Measurements from ENCODE around the gene IGF2. TPM values are rescaled to one million over a fixed set of nuclear protein-coding genes. Genes with fewer than 3 reads are reported as not detected.

IGF2 gene
- total RNA-seq, 1 experiment from 2014 or later: 1.5 TPM

DNA sequence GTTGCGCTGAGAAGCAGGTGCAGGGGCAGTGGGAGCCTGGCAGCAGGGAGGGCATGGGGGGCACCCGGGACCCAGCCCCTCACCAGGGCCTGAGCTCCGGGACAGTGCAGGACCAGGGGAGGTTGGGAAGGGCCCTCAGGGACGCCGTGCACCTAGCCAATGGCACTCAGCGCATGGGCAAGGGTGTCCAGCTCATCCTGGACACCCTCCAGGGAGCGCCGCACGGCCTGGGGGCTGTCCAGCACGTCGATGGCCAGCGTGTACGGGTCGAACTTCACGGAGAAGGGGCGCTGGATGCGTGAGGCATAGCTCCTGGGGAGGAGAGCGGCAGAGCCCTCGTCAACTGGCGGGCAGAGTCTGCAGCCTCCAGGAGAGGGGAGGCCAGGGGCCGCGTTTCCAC, 24.9 kb upstream of the IGF2 start:
- Mint-ChIP-seq H3K9me3 (no peaks in the 10 kb centered on the region), H3K27me3 (ENCODE audit: low read depth) (no peaks in the 10 kb centered on the region), H3K27ac (no peak overlapping the region), H3K4me1 (no peaks in the 10 kb centered on the region), H3K36me3 (no peaks in the 10 kb centered on the region), H3K4me3 (no peak overlapping the region)
- DNase-seq (ENCODE audit: low spot score) (no peak), ATAC-seq (no peak)
- POLR2A ChIA-PET: no interaction called here
- CTCF ChIA-PET: interaction anchor here (1.0 to 3.9 kb wide), 8 partner anchors 8 to 1001 kb away, joined by 3 to 25 read pairs (median 7); partner anchors contain the start of gene OSBPL5
- TF ChIP-seq RORB (CRISPR knock-in tag; IDR thresholded peaks at IDR 0.05) (no peak), ATF1 (CRISPR knock-in tag; IDR thresholded peaks at IDR 0.05) (no peak), JUN (CRISPR knock-in tag; IDR thresholded peaks at IDR 0.05) (no peak), ZNF423 (CRISPR knock-in tag; IDR thresholded peaks at IDR 0.05) (no peak), ZNF416 (CRISPR knock-in tag; IDR thresholded peaks at IDR 0.05) (no peak), SMAD4 (CRISPR knock-in tag; IDR thresholded peaks at IDR 0.05) (no peak), STAT6 (CRISPR knock-in tag; conservative IDR thresholded peaks at IDR 0.05; ENCODE audit: low read depth) (no peak), GABPB1 (CRISPR knock-in tag; IDR thresholded peaks at IDR 0.05) (no peak), IRF2 (CRISPR knock-in tag; IDR thresholded peaks at IDR 0.05; ENCODE audit: borderline replicate concordance, low read depth) (no peak), FOXK1 (CRISPR knock-in tag; IDR thresholded peaks at IDR 0.05) (no peak), SOX15 (CRISPR knock-in tag; IDR thresholded peaks at IDR 0.05) (no peak), TEAD1 (CRISPR knock-in tag; IDR thresholded peaks at IDR 0.05) (no peak), ZSCAN18 (CRISPR knock-in tag; IDR thresholded peaks at IDR 0.05) (no peak)
- TF ChIP-seq, protein P1, sequence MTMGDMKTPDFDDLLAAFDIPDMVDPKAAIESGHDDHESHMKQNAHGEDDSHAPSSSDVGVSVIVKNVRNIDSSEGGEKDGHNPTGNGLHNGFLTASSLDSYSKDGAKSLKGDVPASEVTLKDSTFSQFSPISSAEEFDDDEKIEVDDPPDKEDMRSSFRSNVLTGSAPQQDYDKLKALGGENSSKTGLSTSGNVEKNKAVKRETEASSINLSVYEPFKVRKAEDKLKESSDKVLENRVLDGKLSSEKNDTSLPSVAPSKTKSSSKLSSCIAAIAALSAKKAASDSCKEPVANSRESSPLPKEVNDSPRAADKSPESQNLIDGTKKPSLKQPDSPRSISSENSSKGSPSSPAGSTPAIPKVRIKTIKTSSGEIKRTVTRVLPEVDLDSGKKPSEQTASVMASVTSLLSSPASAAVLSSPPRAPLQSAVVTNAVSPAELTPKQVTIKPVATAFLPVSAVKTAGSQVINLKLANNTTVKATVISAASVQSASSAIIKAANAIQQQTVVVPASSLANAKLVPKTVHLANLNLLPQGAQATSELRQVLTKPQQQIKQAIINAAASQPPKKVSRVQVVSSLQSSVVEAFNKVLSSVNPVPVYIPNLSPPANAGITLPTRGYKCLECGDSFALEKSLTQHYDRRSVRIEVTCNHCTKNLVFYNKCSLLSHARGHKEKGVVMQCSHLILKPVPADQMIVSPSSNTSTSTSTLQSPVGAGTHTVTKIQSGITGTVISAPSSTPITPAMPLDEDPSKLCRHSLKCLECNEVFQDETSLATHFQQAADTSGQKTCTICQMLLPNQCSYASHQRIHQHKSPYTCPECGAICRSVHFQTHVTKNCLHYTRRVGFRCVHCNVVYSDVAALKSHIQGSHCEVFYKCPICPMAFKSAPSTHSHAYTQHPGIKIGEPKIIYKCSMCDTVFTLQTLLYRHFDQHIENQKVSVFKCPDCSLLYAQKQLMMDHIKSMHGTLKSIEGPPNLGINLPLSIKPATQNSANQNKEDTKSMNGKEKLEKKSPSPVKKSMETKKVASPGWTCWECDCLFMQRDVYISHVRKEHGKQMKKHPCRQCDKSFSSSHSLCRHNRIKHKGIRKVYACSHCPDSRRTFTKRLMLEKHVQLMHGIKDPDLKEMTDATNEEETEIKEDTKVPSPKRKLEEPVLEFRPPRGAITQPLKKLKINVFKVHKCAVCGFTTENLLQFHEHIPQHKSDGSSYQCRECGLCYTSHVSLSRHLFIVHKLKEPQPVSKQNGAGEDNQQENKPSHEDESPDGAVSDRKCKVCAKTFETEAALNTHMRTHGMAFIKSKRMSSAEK (CRISPR knock-in tag; IDR thresholded peaks at IDR 0.05; ENCODE audit: borderline replicate concordance): no peak
- TF ChIP-seq, protein P2, sequence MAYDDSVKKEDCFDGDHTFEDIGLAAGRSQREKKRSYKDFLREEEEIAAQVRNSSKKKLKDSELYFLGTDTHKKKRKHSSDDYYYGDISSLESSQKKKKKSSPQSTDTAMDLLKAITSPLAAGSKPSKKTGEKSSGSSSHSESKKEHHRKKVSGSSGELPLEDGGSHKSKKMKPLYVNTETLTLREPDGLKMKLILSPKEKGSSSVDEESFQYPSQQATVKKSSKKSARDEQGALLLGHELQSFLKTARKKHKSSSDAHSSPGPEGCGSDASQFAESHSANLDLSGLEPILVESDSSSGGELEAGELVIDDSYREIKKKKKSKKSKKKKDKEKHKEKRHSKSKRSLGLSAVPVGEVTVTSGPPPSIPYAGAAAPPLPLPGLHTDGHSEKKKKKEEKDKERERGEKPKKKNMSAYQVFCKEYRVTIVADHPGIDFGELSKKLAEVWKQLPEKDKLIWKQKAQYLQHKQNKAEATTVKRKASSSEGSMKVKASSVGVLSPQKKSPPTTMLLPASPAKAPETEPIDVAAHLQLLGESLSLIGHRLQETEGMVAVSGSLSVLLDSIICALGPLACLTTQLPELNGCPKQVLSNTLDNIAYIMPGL (CRISPR knock-in tag; IDR thresholded peaks at IDR 0.05): no peak
- TF ChIP-seq, protein P3, sequence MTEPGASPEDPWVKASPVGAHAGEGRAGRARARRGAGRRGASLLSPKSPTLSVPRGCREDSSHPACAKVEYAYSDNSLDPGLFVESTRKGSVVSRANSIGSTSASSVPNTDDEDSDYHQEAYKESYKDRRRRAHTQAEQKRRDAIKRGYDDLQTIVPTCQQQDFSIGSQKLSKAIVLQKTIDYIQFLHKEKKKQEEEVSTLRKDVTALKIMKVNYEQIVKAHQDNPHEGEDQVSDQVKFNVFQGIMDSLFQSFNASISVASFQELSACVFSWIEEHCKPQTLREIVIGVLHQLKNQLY (CRISPR knock-in tag; IDR thresholded peaks at IDR 0.05): no peak
